Spleen (tissue), 11 donors: ENCODE measurements around the gene CD79B. TPM values are rescaled to one million over a fixed set of nuclear protein-coding genes. Genes with fewer than 3 reads are reported as not detected.

Source experiments
- DNase-seq: peaks from one replicate; pipeline ENCODE4 v3.0.0-alpha.2; 2020
- H3K27ac ChIP-seq, 8 donors: fragments of 200-600 bp; sonication (generic) in 7 of 8; 1 replicate in 4 of 8; 2 replicates in 4 of 8; pipeline versions ENCODE4 v1.5.0 to v1.8.0; 2016 to 2021; ENCODE audit warnings: inconsistent platforms in 4 of 8, mild to moderate bottlenecking in 4 of 8, moderate library complexity in 1 of 8
- H3K27me3 ChIP-seq, 7 donors: fragments of 200-600 bp; sonication (generic) in 6 of 7; replicated peaks in 1 of 7; 1 replicate in 4 of 7; 2 replicates in 3 of 7; pipeline versions ENCODE4 v1.5.0 to v1.8.0; 2016 to 2021; ENCODE audit warnings: inconsistent platforms in 3 of 7, mild to moderate bottlenecking in 1 of 7
- H3K36me3 ChIP-seq, 6 donors: fragments of 200-600 bp; sonication (generic) in 5 of 6; 1 replicate in 4 of 6; 2 replicates in 2 of 6; pipeline versions ENCODE4 v1.5.0 to v1.8.0; 2016 to 2021; ENCODE audit warnings: inconsistent platforms in 2 of 6
- H3K4me1 ChIP-seq, 6 donors: fragments of 200-600 bp; sonication (generic) in 5 of 6; 1 replicate in 3 of 6; 2 replicates in 3 of 6; pipeline versions ENCODE4 v1.5.0 to v1.8.0; 2016 to 2021; ENCODE audit warnings: inconsistent platforms in 3 of 6
- H3K4me3 ChIP-seq, 8 donors: fragments of 200-600 bp; sonication (generic) in 7 of 8; 1 replicate in 4 of 8; 2 replicates in 4 of 8; pipeline versions ENCODE4 v1.5.0 to v1.8.0; 2016 to 2021; ENCODE audit warnings: inconsistent platforms in 4 of 8, mild to moderate bottlenecking in 4 of 8, moderate library complexity in 2 of 8
- H3K9me3 ChIP-seq, 8 donors: fragments of 200-600 bp; sonication (generic) in 7 of 8; 1 replicate in 4 of 8; 2 replicates in 4 of 8; pipeline versions ENCODE4 v1.5.0 to v1.8.0; 2016 to 2021; ENCODE audit warnings: inconsistent platforms in 4 of 8
- CTCF ChIP-seq, 11 experiments: fragments of 200-600 bp in 7 of 11; fragments of 450-650 bp in 4 of 11; sonication (generic) in 4 of 11; IDR thresholded peaks in 8 of 11; conservative IDR thresholded peaks in 3 of 11; 1 replicate in 7 of 11; 2 replicates in 4 of 11; pipeline versions ENCODE4 v1.4.0 to v1.8.0; 2016 to 2021; ENCODE audit warnings: antibody characterized with exemption in 11 of 11, inconsistent platforms in 4 of 11, mild to moderate bottlenecking in 1 of 11
- POLR2A ChIP-seq, 3 donors: fragments of 450-650 bp; IDR thresholded peaks; one replicate each; pipeline ENCODE4 v1.5.1; 2017; ENCODE audit warnings: antibody characterized with exemption in 3 of 3, mild to moderate bottlenecking in 1 of 3
- POLR2AphosphoS5 ChIP-seq, 3 donors: sonication (generic); formaldehyde crosslinking; IDR thresholded peaks; one replicate each; pipeline ENCODE4 v1.5.1; 2017; ENCODE audit warnings: antibody characterized with exemption in 3 of 3
- WGBS, 5 donors: extraction: QIAGEN DNeasy Blood & Tissue Kit in 3 of 5; methylation state at CpG; one replicate each; pipeline versions ENCODE4 v1.1.5 to v1.1.7; 2013 to 2018; 5-methylcytosine and 5-hydroxymethylcytosine counted together
- intact Hi-C: fragments of 100-400 bp; cut with DNase I; formaldehyde crosslinking; loops from one replicate; pipeline ENCODE4 v1.15.0; 2023; ENCODE audit warnings: low total_unique reads
- polyA plus RNA-seq, 3 donors: library from polyadenylated mRNA; stranded (reverse); fragments of 200-250 nt; gene quantifications; one replicate each; pipeline ENCODE4 v1.2.1, GENCODE V29; 2013
- total RNA-seq, 7 donors: library from RNA; depleted of rRNA in 3 of 7; stranded (reverse); fragments of >200 nt in 3 of 7; fragmentation: NEBNext Ultra II Directional in 4 of 7; extraction: Animal tissue kit (Norgen Biotek cat#: 25700) in 4 of 7; gene quantifications; one replicate each; pipeline versions ENCODE4 v1.1.0 to v1.2.1, GENCODE V29; 2016 to 2021
- donor health status: healthy with polysubstance abuse.
- donor health status: DM: no; HTN: no; CAD: no; lungs with moderate emphysema.
- donor health status: DM: no; HTN: no; CAD: no.
- donor health status: Bipolar disorder and iron deficiency.
- donor health status: healthy.
- donor health status: DM: no; HTN: no; CAD: no.
- donor health status: DM: yes; HTN: yes; CAD: no.

The CD79B gene
- total and polyA plus RNA-seq, 10 donors, result 149 to 659 (median 208) TPM

GRCh38 chr17:63974594-63975192 lies 42.6 kb upstream of the CD79B start:
- no peak overlapping the region for H3K27ac ChIP-seq
- WGBS, 5 donors, result 79 to 89% (median 80%) methylated on average over 10 of the region's 10 CpGs
- no peaks in the 10 kb centered on the region for H3K9me3 ChIP-seq
- DNase-seq, result no peak
- no peaks in the 10 kb centered on the region for H3K27me3 ChIP-seq
- intact Hi-C loops, result no loop called here
- H3K4me1 ChIP-seq, result peaks cover 0 to 14% (median 0%) of the 10 kb centered on the region in 6 donors
- H3K4me3 ChIP-seq, result no peak overlapping the region
- no peak for TF ChIP-seq POLR2AphosphoS5 (IDR thresholded peaks at IDR 0.05)
- no peak for TF ChIP-seq CTCF (IDR thresholded peaks at IDR 0.05 in 8 of 11, conservative IDR thresholded peaks at IDR 0.05 in 3 of 11)
- no peak for TF ChIP-seq POLR2A (IDR thresholded peaks at IDR 0.05)
- H3K36me3 ChIP-seq, result no peaks in the 10 kb centered on the region

- H3K4me1 ChIP-seq, result peaks cover 0 to 8% (median 0%) of the 10 kb centered on the region in 6 donors
- no peak overlapping the region for H3K27ac ChIP-seq
- intact Hi-C loops, result no loop called here
- no peak for DNase-seq
- TF ChIP-seq POLR2A (IDR thresholded peaks at IDR 0.05) (no peak), CTCF (IDR thresholded peaks at IDR 0.05 in 8 of 11, conservative IDR thresholded peaks at IDR 0.05 in 3 of 11) (no peak), POLR2AphosphoS5 (IDR thresholded peaks at IDR 0.05) (no peak)
- no peak overlapping the region for H3K4me3 ChIP-seq
- H3K9me3 ChIP-seq, result no peaks in the 10 kb centered on the region
- no peaks in the 10 kb centered on the region for H3K36me3 ChIP-seq
- H3K27me3 ChIP-seq, result no peaks in the 10 kb centered on the region
- 82 to 90% (median 85%) methylated on average over 6 to 12 of the region's 12 CpGs for WGBS, 5 donors
Observed at GRCh38 chr17:63973930-63974593, 41.9 kb upstream of the CD79B start.

- Histone ChIP-seq H3K4me1 (no peaks in the 10 kb centered on the region), H3K27ac (no peak overlapping the region), H3K27me3 (no peaks in the 10 kb centered on the region), H3K9me3 (no peaks in the 10 kb centered on the region), H3K4me3 (no peak overlapping the region), H3K36me3 (no peaks in the 10 kb centered on the region)
- no peak for DNase-seq
- no peak for TF ChIP-seq POLR2A (IDR thresholded peaks at IDR 0.05)
- 84 to 96% (median 91%) methylated on average over 5 to 6 of the region's 6 CpGs for WGBS, 5 donors
- intact Hi-C loops, result no loop called here
Observed at GRCh38 chr17:63973247-63973646, 41.1 kb upstream of the CD79B start.

GRCh38 chr17:63972796-63973195 lies 40.7 kb upstream of the CD79B start, which contains the start of gene SCN4A:
Gene SCN4A, minus strand, starts transcription at chr17:63972918. Its CDS starts 77 bp downstream, at chr17:63972841.
- H3K4me3 ChIP-seq, result no peak within 1 kb of the TSS
- TF ChIP-seq POLR2A (IDR thresholded peaks at IDR 0.05) (no peak), POLR2AphosphoS5 (IDR thresholded peaks at IDR 0.05) (no peak), CTCF (IDR thresholded peaks at IDR 0.05 in 8 of 11, conservative IDR thresholded peaks at IDR 0.05 in 3 of 11) (no peak)
- no peak for DNase-seq
- intact Hi-C loops, result no loop called here
- H3K27ac ChIP-seq, result no peak within 1 kb of the TSS
- no peaks in the 10 kb centered on the region for H3K9me3 ChIP-seq
- H3K4me1 ChIP-seq, result no peaks in the 10 kb centered on the region
- no peaks in the 10 kb centered on the region for H3K27me3 ChIP-seq
- H3K36me3 ChIP-seq, result no peaks in the 10 kb centered on the region
- WGBS, 5 donors, result 89 to 96% (median 94%) methylated on average over 7 to 14 of the region's 14 CpGs
